GM23248 (cell line): ENCODE measurements around the gene RBBP8NL.

Experiments
- EZH2 ChIP-seq: fragments of 200-600 bp; sonication (generic); IDR thresholded peaks from 2 replicates; pipeline ENCODE4 v1.6.1; 2018; ENCODE audit warnings: antibody characterized with exemption, mild to moderate bottlenecking; ENCODE audit not compliant: insufficient read depth, poor library complexity, severe bottlenecking
- EZH2phosphoT487 ChIP-seq: fragments of 200-600 bp; sonication (generic); IDR thresholded peaks from 2 replicates; pipeline ENCODE4 v1.6.1; 2018; ENCODE audit warnings: antibody characterized with exemption, moderate library complexity, mild to moderate bottlenecking, low read depth; ENCODE audit not compliant: insufficient read depth

- TF ChIP-seq EZH2phosphoT487, result no peak
- TF ChIP-seq EZH2, result no peak
Measured at GRCh38 chr20:62369815-62370114, 57.6 kb downstream of the RBBP8NL start.
